GM12892 (cell line): ENCODE measurements around the gene ROBO3.

Experiments
- POLR2A ChIP-seq: IDR thresholded peaks from 2 replicates; pipeline ENCODE4 v1.6.1; 2011; ENCODE audit warnings: low read depth, low read length, control low read depth
- POLR2AphosphoS5 ChIP-seq: IDR thresholded peaks from 2 replicates; pipeline ENCODE4 v1.6.1; 2011; ENCODE audit warnings: low read depth, low read length, control low read depth
- TAF1 ChIP-seq: IDR thresholded peaks from 2 replicates; pipeline ENCODE4 v1.6.1; 2011; ENCODE audit warnings: low read depth, mild to moderate bottlenecking, control low read depth, low read length, borderline replicate concordance

- TF ChIP-seq POLR2A (no peak), POLR2AphosphoS5 (no peak), TAF1 (no peak)
These were observed 34.5 kb upstream of the ROBO3 start for GRCh38 chr11:124830749-124831148.
